GM23248 (cell line): ENCODE results near the gene GPA33.

ENCODE experiments used
- EZH2 ChIP-seq: fragments of 200-600 bp; sonication (generic); IDR thresholded peaks from 2 replicates; pipeline ENCODE4 v1.6.1; 2018; ENCODE audit warnings: antibody characterized with exemption, mild to moderate bottlenecking; ENCODE audit not compliant: insufficient read depth, poor library complexity, severe bottlenecking
- EZH2phosphoT487 ChIP-seq: fragments of 200-600 bp; sonication (generic); IDR thresholded peaks from 2 replicates; pipeline ENCODE4 v1.6.1; 2018; ENCODE audit warnings: antibody characterized with exemption, moderate library complexity, mild to moderate bottlenecking, low read depth; ENCODE audit not compliant: insufficient read depth

DNA sequence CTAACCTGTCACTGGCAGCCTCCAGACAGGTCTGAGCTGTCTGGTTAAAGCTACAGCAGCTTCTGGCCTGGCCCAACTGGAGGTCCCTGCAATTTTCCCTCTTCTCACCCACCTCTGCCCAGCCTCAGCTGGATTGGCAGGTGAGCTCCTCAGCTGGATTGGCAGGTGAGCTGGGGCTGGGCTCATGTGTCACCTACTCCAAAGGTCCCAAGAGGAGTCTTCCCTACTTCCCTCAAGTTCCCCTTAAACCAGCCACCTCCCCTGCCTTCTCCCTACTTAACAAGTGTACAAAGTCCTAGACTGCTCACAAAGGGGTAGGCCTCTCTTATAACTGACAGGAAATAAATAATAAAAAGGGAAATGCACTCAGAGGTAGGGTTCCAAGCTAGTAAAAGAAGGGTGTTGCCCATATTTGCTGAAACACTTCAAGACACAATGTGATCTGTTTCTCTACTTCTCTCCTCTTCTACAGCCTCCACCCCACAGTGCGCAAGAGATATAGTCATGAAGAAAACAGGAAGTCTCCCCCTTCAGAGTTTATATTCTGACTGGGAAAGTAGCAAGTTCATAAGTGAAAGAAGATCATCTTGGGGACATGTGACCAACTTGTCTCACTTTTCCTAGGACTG lies at the start of gene GPA33:
- TF ChIP-seq EZH2 (no peak), EZH2phosphoT487 (no peak)
